ENCODE measurements around the gene ACSM2B.
"Not testable (repeated sequence)": the region's sequence is repeated elsewhere in the genome, so short reads cannot be mapped to it uniquely, and the experiment has no call there.

Gene ACSM2B

DNA sequence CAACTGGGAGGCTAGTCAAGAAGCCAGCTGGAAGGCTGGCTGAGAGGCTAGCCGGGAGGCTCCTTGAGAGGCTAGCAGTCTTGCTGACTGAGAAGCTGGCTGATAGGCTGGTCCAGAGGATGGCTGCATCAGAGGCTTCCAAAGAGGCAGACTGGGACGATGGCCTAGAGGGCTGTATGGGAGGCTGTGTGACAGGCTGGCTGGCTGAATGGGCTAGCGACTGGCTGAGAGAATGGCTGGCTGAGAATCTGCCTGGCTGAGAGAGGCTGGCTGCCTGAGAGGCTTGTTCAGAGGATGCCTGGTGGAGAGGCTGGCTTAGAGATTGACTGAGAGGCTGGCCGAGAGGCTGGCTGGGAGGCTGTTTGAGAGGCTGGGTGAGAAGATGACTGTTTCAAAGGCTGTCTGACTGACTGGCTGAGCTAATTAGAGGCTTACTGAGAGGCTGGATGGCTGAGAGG lies 34.8 kb upstream of the ACSM2B start:
- no peaks in the 10 kb centered on the region for H3K27me3 ChIP-seq (ENCODE audit: low read length)
- H3K4me2 ChIP-seq (ENCODE audit: low read depth, low read length, poor library complexity, severe bottlenecking) = no peak overlapping the region
- H3K4me3 ChIP-seq (ENCODE audit: insufficient read depth, low read length, poor library complexity, severe bottlenecking) = no peak overlapping the region
- no peaks in the 10 kb centered on the region for H3K36me3 ChIP-seq (ENCODE audit: low read length)
- no peak overlapping the region for H3K9ac ChIP-seq (ENCODE audit: low read length)
- no peaks in the 10 kb centered on the region for H4K20me1 ChIP-seq (ENCODE audit: low read depth, low read length)
- TF ChIP-seq EZH2phosphoT487 (conservative IDR thresholded peaks at IDR 0.05; ENCODE audit: low read length) = no peak
- TF ChIP-seq, protein P1, sequence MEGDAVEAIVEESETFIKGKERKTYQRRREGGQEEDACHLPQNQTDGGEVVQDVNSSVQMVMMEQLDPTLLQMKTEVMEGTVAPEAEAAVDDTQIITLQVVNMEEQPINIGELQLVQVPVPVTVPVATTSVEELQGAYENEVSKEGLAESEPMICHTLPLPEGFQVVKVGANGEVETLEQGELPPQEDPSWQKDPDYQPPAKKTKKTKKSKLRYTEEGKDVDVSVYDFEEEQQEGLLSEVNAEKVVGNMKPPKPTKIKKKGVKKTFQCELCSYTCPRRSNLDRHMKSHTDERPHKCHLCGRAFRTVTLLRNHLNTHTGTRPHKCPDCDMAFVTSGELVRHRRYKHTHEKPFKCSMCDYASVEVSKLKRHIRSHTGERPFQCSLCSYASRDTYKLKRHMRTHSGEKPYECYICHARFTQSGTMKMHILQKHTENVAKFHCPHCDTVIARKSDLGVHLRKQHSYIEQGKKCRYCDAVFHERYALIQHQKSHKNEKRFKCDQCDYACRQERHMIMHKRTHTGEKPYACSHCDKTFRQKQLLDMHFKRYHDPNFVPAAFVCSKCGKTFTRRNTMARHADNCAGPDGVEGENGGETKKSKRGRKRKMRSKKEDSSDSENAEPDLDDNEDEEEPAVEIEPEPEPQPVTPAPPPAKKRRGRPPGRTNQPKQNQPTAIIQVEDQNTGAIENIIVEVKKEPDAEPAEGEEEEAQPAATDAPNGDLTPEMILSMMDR (IDR thresholded peaks at IDR 0.05; ENCODE audit: insufficient read depth, low read length, poor library complexity, severe bottlenecking) = no peak
- H2AFZ ChIP-seq (ENCODE audit: low read depth, low read length, severe bottlenecking) = no peak overlapping the region
- no peaks in the 10 kb centered on the region for H3K9me2 ChIP-seq (replicated peaks; ENCODE audit: insufficient read depth, low read length)
- no peaks in the 10 kb centered on the region for H3F3A ChIP-seq (ENCODE audit: insufficient read depth)
- no peak overlapping the region for H3K27ac ChIP-seq (ENCODE audit: low read depth, low read length)
- H3K79me2 ChIP-seq (ENCODE audit: insufficient read depth, low read length) = no peaks in the 10 kb centered on the region
- H3K9me3 ChIP-seq (ENCODE audit: insufficient read depth, low read length) = no peaks in the 10 kb centered on the region

DNA sequence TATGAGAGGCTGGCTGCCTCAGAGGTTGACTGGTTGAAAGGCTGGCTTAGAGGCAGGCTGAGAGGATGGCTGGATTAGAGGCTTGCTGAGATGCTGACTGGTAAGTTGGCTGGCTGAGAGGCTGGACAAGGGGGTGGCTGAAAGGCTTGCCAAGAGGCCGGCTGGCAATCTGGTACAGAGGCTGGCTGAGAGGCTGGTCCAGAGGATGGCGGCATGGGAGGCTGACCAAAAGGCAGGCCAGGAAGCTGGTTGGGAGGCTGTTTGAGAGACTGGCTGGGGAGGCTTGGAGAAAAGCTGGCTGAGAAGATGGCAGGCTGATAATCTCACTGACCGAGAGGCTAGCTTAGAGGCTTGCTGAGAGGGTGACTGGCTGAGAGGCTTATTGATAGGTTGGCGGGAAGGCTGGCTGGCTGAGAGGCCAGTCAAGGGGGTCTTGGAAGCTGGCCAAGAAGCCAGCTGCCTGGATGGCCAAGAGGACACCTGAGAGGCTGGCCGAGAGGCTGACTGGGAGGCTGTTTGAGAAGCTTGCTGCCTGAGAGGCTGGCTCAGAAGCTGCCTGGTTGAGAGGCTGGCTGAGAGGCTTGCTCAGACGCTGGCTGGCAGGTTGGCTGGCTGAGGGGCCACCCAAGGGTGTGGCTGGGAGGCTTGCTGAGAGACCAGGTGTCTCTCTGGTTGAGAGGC lies 34.2 kb upstream of the ACSM2B start:
- no peak overlapping the region for H3K27ac ChIP-seq (ENCODE audit: low read depth, low read length)
- no peak for TF ChIP-seq EZH2phosphoT487 (conservative IDR thresholded peaks at IDR 0.05; ENCODE audit: low read length)
- TF ChIP-seq, protein P1 (IDR thresholded peaks at IDR 0.05; ENCODE audit: insufficient read depth, low read length, poor library complexity, severe bottlenecking) = no peak
- H3K4me3 ChIP-seq (ENCODE audit: insufficient read depth, low read length, poor library complexity, severe bottlenecking) = no peak overlapping the region
- no peaks in the 10 kb centered on the region for H3K79me2 ChIP-seq (ENCODE audit: insufficient read depth, low read length)
- no peaks in the 10 kb centered on the region for H3K9me2 ChIP-seq (replicated peaks; ENCODE audit: insufficient read depth, low read length)
- H3K9ac ChIP-seq (ENCODE audit: low read length) = no peak overlapping the region
- H3K27me3 ChIP-seq (ENCODE audit: low read length) = no peaks in the 10 kb centered on the region
- H3K9me3 ChIP-seq (ENCODE audit: insufficient read depth, low read length) = no peaks in the 10 kb centered on the region
- H2AFZ ChIP-seq (ENCODE audit: low read depth, low read length, severe bottlenecking) = no peak overlapping the region
- no peaks in the 10 kb centered on the region for H4K20me1 ChIP-seq (ENCODE audit: low read depth, low read length)
- no peaks in the 10 kb centered on the region for H3K36me3 ChIP-seq (ENCODE audit: low read length)
- no peak overlapping the region for H3K4me2 ChIP-seq (ENCODE audit: low read depth, low read length, poor library complexity, severe bottlenecking)
- no peaks in the 10 kb centered on the region for H3F3A ChIP-seq (ENCODE audit: insufficient read depth)

DNA sequence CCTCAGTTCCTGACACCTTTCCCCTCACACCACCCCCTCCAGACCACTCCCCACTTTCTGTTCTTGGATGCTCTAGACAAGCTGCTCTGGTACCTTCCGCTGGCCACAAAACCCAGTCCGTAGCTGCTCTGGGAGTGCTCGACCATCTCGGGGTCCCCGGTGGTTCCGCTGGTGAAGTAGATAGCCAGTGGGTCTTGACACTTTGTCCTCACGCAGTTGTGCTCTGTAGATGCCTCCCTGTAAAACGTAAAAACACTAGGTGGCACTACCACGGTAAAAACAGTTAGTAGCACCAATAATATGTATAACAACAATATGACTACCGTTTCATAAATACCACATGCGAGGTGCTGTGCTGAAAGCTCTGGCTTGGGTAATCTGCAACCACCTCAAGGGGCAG lies 26.0 kb upstream of the ACSM2B start:
- not testable (repeated sequence) for H3K27ac ChIP-seq (ENCODE audit: low read depth, low read length)

DNA sequence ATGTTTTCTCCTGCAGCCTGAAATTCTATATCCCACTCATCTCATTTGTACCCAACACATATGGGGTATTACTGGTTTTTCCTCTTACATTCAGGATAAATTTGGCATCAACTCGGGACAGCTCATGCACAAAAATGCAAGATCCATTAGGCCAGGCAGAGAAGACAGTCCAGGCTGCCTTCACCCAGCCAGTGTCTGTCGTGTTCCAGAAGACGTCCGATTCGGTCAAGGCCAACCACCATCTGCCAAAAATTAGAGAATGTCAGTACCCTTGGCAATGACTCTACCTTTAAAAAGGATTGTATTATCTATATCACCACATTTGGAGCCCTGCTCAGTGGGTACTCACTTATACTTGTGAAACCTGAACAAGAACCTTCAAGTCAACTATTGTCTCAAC lies 23.3 kb upstream of the ACSM2B start:
- not testable (repeated sequence) for H3K27me3 ChIP-seq (ENCODE audit: low read length); H3K9me3 ChIP-seq (ENCODE audit: insufficient read depth, low read length); H3K27ac ChIP-seq (ENCODE audit: low read depth, low read length); H3K4me3 ChIP-seq (ENCODE audit: insufficient read depth, low read length, poor library complexity, severe bottlenecking); H2AFZ ChIP-seq (ENCODE audit: low read depth, low read length, severe bottlenecking); H3K36me3 ChIP-seq (ENCODE audit: low read length); H3K9me2 ChIP-seq (replicated peaks; ENCODE audit: insufficient read depth, low read length); H3F3A ChIP-seq (ENCODE audit: insufficient read depth); H3K79me2 ChIP-seq (ENCODE audit: insufficient read depth, low read length); H3K4me2 ChIP-seq (ENCODE audit: low read depth, low read length, poor library complexity, severe bottlenecking); H4K20me1 ChIP-seq (ENCODE audit: low read depth, low read length); H3K9ac ChIP-seq (ENCODE audit: low read length)

More for the DNA sequence above, 26.0 kb upstream of the ACSM2B start:
- not testable (repeated sequence) for H4K20me1 ChIP-seq (ENCODE audit: low read depth, low read length); H3K27me3 ChIP-seq (ENCODE audit: low read length); H3K9ac ChIP-seq (ENCODE audit: low read length); H3K9me2 ChIP-seq (replicated peaks; ENCODE audit: insufficient read depth, low read length); H3K36me3 ChIP-seq (ENCODE audit: low read length); H3K9me3 ChIP-seq (ENCODE audit: insufficient read depth, low read length); H3K4me3 ChIP-seq (ENCODE audit: insufficient read depth, low read length, poor library complexity, severe bottlenecking); H2AFZ ChIP-seq (ENCODE audit: low read depth, low read length, severe bottlenecking); H3K79me2 ChIP-seq (ENCODE audit: insufficient read depth, low read length); H3K4me2 ChIP-seq (ENCODE audit: low read depth, low read length, poor library complexity, severe bottlenecking); H3F3A ChIP-seq (ENCODE audit: insufficient read depth)
- TF ChIP-seq, protein P1 (IDR thresholded peaks at IDR 0.05; ENCODE audit: insufficient read depth, low read length, poor library complexity, severe bottlenecking) = peak; percentile 29

All from SU-DHL-6 (cell line).